ENCODE results near the gene SLC5A2. TPM values are rescaled to one million over a fixed set of nuclear protein-coding genes. Genes with fewer than 3 reads are reported as not detected.
"Not testable (repeated sequence)": the region's sequence is repeated elsewhere in the genome, so short reads cannot be mapped to it uniquely, and the experiment has no call there.

SLC5A2 gene
- total RNA-seq, 4 donors from 2014 or later = 0.83 to 2.4 TPM; not detected in 2

DNA sequence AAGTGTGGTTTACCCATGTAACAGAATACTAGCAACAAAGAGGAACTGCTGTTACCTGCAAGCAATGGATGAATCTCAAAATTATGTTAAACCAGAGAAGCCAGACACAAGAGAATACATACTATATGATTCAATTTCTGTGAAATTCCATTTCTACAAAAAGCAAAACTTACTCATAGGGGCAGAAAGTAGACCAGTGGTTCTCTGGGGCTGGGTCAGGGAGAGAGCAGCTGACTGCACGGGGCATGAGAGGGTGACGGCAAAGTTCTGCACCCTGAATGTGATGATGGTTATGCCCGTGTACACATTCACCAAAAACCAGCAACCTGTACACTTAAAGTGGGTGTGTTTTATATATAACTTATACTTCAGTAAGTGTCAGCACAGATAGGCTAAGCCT is 43.4 kb upstream of the SLC5A2 start:
- H3K4me3 ChIP-seq = no peak overlapping the region
- H3K4me1 ChIP-seq = no peaks in the 10 kb centered on the region
- intact Hi-C loops (cut with DNase I; ENCODE audit: low total_unique reads) = no loop called here
- no peak for TF ChIP-seq POLR2A (IDR thresholded peaks at IDR 0.05)
- TF ChIP-seq, protein P1, sequence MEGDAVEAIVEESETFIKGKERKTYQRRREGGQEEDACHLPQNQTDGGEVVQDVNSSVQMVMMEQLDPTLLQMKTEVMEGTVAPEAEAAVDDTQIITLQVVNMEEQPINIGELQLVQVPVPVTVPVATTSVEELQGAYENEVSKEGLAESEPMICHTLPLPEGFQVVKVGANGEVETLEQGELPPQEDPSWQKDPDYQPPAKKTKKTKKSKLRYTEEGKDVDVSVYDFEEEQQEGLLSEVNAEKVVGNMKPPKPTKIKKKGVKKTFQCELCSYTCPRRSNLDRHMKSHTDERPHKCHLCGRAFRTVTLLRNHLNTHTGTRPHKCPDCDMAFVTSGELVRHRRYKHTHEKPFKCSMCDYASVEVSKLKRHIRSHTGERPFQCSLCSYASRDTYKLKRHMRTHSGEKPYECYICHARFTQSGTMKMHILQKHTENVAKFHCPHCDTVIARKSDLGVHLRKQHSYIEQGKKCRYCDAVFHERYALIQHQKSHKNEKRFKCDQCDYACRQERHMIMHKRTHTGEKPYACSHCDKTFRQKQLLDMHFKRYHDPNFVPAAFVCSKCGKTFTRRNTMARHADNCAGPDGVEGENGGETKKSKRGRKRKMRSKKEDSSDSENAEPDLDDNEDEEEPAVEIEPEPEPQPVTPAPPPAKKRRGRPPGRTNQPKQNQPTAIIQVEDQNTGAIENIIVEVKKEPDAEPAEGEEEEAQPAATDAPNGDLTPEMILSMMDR (IDR thresholded peaks at IDR 0.05) = no peak
- H3K27me3 ChIP-seq = no peaks in the 10 kb centered on the region
- H3K9me3 ChIP-seq = no peaks in the 10 kb centered on the region
- no peak for DNase-seq
- no peak overlapping the region for H3K27ac ChIP-seq
- no peaks in the 10 kb centered on the region for H3K36me3 ChIP-seq

DNA sequence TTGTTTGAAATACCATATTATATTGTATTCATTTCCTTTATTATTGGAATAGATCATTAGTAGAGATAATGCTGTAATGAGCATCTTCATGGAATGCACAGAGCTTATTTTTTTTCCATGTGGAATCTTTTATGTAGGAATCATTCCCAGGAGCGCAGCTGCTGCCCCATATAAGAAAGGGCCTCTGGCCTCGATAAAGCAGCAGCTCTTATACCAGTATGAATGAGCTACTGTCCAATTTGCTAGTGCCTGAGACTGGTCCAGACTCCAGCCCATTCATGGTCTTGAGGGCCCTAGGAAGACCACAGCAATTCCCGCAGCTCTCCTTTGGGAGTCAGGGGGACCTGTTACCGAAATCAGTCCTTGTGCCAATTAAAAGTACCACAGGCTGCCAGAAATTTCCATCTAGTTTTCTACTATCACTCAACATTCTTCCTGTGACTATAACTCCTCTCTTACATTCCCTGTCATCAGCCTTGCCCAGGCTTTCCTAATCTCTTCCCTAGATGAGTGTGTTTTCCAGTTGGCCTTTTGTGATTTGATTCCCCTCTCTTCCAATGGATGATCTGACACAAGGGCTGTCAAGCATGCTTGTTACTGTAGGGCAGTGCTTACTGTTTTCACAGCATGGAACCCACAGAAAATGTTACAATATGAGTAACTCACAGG is 42.3 kb upstream of the SLC5A2 start:
- DNase-seq = no peak
- Histone ChIP-seq H3K27ac (no peak overlapping the region), H3K36me3 (no peaks in the 10 kb centered on the region), H3K27me3 (no peaks in the 10 kb centered on the region), H3K9me3 (no peaks in the 10 kb centered on the region), H3K4me3 (no peak overlapping the region), H3K4me1 (no peaks in the 10 kb centered on the region)
- TF ChIP-seq, protein P1 (IDR thresholded peaks at IDR 0.05) = no peak
- no peak for TF ChIP-seq POLR2A (IDR thresholded peaks at IDR 0.05)
- intact Hi-C loops (cut with DNase I; ENCODE audit: low total_unique reads) = loop anchor here (10.0 kb wide), 1 partner anchor 456 kb away; the partner anchor contains the start of gene HSD3B7

DNA sequence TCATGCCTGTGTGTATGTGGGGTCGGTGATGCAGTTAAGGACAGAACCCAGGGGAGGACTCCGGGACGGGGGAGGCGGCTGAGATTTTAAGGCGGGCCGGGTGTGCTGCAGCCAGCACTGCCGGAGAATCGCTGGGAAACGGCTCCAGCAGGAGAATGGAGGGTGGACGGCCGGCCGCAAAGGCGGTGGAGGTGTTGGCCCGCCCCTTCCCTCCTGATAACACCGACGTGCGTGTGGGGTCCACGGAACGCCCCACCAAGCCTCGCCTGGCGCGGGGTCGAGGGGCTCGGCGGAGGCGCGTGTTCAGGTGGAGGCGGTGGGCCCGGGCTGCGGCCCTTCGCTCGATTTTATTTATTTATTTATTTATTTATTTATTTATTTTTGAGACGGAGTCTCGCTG is 41.0 kb upstream of the SLC5A2 start:
- Histone ChIP-seq H3K9me3 (no peaks in the 10 kb centered on the region), H3K27me3 (no peaks in the 10 kb centered on the region), H3K4me3 (peak overlapping the region; percentile 59 to 79), H3K4me1 (no peaks in the 10 kb centered on the region), H3K27ac (peak overlapping the region; percentile 89 to 92), H3K36me3 (no peaks in the 10 kb centered on the region)
- intact Hi-C loops (cut with DNase I; ENCODE audit: low total_unique reads) = loop anchor here (10.0 kb wide), 1 partner anchor 457 kb away; the partner anchor contains the start of gene HSD3B7
- no peak for DNase-seq
- TF ChIP-seq, protein P1 (IDR thresholded peaks at IDR 0.05) = no peak
- TF ChIP-seq POLR2A (IDR thresholded peaks at IDR 0.05) = no peak

DNA sequence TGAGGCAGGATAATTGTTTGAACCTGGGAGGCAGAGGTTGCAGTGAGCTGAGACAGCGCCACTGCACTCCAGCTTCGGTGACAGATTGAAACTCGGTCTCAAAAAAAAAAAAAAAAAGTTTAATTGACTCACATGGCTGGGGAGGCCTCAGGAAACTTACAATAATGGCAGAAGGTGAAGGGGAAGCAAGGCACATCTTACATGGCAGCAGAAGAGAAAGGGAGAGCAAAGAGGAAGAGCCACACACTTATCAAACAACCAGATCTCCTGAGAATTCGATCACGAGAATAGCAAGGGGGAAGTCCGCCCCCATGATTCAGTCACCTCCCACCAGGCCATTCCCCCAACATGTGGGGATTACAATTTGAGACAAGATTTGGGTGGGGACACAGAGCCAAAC is 37.0 kb upstream of the SLC5A2 start:
- H3K4me3 ChIP-seq, H3K4me1 ChIP-seq, H3K27me3 ChIP-seq, H3K27ac ChIP-seq, DNase-seq, H3K9me3 ChIP-seq, H3K36me3 ChIP-seq: not testable (repeated sequence)
- intact Hi-C loops (cut with DNase I; ENCODE audit: low total_unique reads) = loop anchor here (10.0 kb wide), 1 partner anchor 461 kb away; the partner anchor contains the start of gene HSD3B7

DNA sequence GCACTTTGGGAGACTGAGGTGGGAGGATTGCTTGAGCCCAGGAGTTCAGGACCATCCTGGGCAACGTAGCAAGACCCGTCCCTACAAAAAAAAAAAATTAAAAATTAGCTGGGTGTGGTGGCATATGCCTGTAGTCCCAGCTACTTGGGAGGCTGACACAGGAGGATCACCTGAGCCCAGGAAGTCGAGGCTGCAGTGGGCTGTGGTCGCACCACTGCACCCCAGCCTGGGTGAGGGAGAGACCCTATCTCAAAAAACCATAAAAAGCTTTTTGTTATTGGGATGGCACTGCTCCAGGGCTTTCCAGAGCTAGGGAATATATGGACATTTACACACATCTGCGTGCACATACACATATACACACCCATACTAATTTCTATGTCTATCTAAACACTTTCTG is 31.7 kb upstream of the SLC5A2 start:
- H3K9me3 ChIP-seq = no peaks in the 10 kb centered on the region
- H3K27ac ChIP-seq = peak overlapping the region; percentile 73 to 76
- no peak for DNase-seq
- H3K4me1 ChIP-seq = peaks cover 3 to 19% of the 10 kb centered on the region in 2 donors
- no peaks in the 10 kb centered on the region for H3K27me3 ChIP-seq
- TF ChIP-seq POLR2A (IDR thresholded peaks at IDR 0.05) = no peak
- TF ChIP-seq, protein P1 (IDR thresholded peaks at IDR 0.05) = no peak
- intact Hi-C loops (cut with DNase I; ENCODE audit: low total_unique reads) = no loop called here
- no peak overlapping the region for H3K4me3 ChIP-seq
- no peaks in the 10 kb centered on the region for H3K36me3 ChIP-seq

Measured in uterus (tissue), 4 donors.